Chondrocyte (in vitro differentiated cells): ENCODE results near the gene WDR91. TPM values are rescaled to one million over a fixed set of nuclear protein-coding genes. Genes with fewer than 3 reads are reported as not detected.
"Not testable (repeated sequence)": the region's sequence is repeated elsewhere in the genome, so short reads cannot be mapped to it uniquely, and the experiment has no call there.

Source experiments
- DNase-seq: peaks from one replicate; pipeline ENCODE4 v3.0.0; 2021; ENCODE audit warnings: mixed read lengths, low spot score
- H3K27ac Mint-ChIP-seq: one replicate; pipeline ENCODE4 v1.8.0; 2021; ENCODE audit warnings: mild to moderate bottlenecking, moderate library complexity, mixed read lengths; ENCODE audit not compliant: unreplicated experiment
- H3K27me3 Mint-ChIP-seq: 2 replicates; pipeline ENCODE4 v1.8.0; 2021; ENCODE audit warnings: low read depth, mixed read lengths
- H3K36me3 Mint-ChIP-seq: 2 replicates; pipeline ENCODE4 v1.8.0; 2021; ENCODE audit warnings: low read depth, mixed read lengths
- H3K4me1 Mint-ChIP-seq: 2 replicates; pipeline ENCODE4 v1.8.0; 2021; ENCODE audit warnings: low read depth, mild to moderate bottlenecking, mixed read lengths
- H3K4me3 Mint-ChIP-seq: one replicate; pipeline ENCODE4 v1.8.0; 2021; ENCODE audit warnings: mild to moderate bottlenecking, moderate library complexity, mixed read lengths; ENCODE audit not compliant: unreplicated experiment
- H3K9me3 Mint-ChIP-seq: 2 replicates; pipeline ENCODE4 v1.8.0; 2021; ENCODE audit warnings: low read depth, mixed read lengths
- CTCF ChIP-seq: fragments of 200-600 bp; sonication (generic); IDR thresholded peaks from 2 replicates; pipeline ENCODE4 v1.5.0; 2021; ENCODE audit warnings: antibody characterized with exemption, mild to moderate bottlenecking, moderate library complexity
- total RNA-seq: library from RNA; stranded (reverse); gene quantifications from 3 replicates; pipeline ENCODE4 v1.2.1, GENCODE V29; 2021

WDR91 gene
- total RNA-seq, 1 donor from 2014 or later: 10.6 TPM

GRCh38 chr7:135215698-135216097 lies 4.4 kb upstream of the WDR91 start:
- no peak overlapping the region for H3K27ac Mint-ChIP-seq
- H3K4me1 Mint-ChIP-seq: peaks cover 10% of the 10 kb centered on the region
- no peaks in the 10 kb centered on the region for H3K36me3 Mint-ChIP-seq
- TF ChIP-seq CTCF: no peak
- no peaks in the 10 kb centered on the region for H3K27me3 Mint-ChIP-seq
- H3K4me3 Mint-ChIP-seq: no peak overlapping the region
- H3K9me3 Mint-ChIP-seq: no peaks in the 10 kb centered on the region
- no peak for DNase-seq

- Mint-ChIP-seq H3K9me3 (no peaks in the 10 kb centered on the region), H3K4me1 (peaks cover 15% of the 10 kb centered on the region)
Measured at GRCh38 chr7:135215180-135215579, 3.9 kb upstream of the WDR91 start.

GRCh38 chr7:135213831-135214230 lies 2.5 kb upstream of the WDR91 start:
- Mint-ChIP-seq H3K27me3 (no peaks in the 10 kb centered on the region), H3K36me3 (no peaks in the 10 kb centered on the region), H3K27ac (no peak overlapping the region), H3K4me3 (no peak overlapping the region), H3K9me3 (no peaks in the 10 kb centered on the region), H3K4me1 (peaks cover 17% of the 10 kb centered on the region)
- no peak for TF ChIP-seq CTCF
- DNase-seq: no peak

More at GRCh38 chr7:135215180-135215579, 3.9 kb upstream of the WDR91 start:
- no peaks in the 10 kb centered on the region for H3K27me3 Mint-ChIP-seq
- H3K36me3 Mint-ChIP-seq: no peaks in the 10 kb centered on the region
- no peak for TF ChIP-seq CTCF
- no peak overlapping the region for H3K4me3 Mint-ChIP-seq
- DNase-seq: no peak
- no peak overlapping the region for H3K27ac Mint-ChIP-seq

- Mint-ChIP-seq H3K4me3 (peak overlapping the region; percentile 86), H3K27ac (peak overlapping the region; percentile 85), H3K4me1 (peaks cover 20% of the 10 kb centered on the region)
- not testable (repeated sequence) for H3K36me3 Mint-ChIP-seq, H3K9me3 Mint-ChIP-seq, DNase-seq, H3K27me3 Mint-ChIP-seq
Measured at GRCh38 chr7:135211946-135212685, 790 bp upstream of the WDR91 start.

GRCh38 chr7:135210888-135211178 lies 493 bp downstream of the WDR91 start:
- H3K9me3 Mint-ChIP-seq: no peaks in the 10 kb centered on the region
- peak overlapping the region; percentile 90 for H3K4me3 Mint-ChIP-seq
- no peaks in the 10 kb centered on the region for H3K27me3 Mint-ChIP-seq
- TF ChIP-seq CTCF: no peak
- peaks cover 2% of the 10 kb centered on the region for H3K36me3 Mint-ChIP-seq
- peaks cover 20% of the 10 kb centered on the region for H3K4me1 Mint-ChIP-seq
- no peak for DNase-seq
- peak overlapping the region; percentile 98 for H3K27ac Mint-ChIP-seq

GRCh38 chr7:135209225-135209834 lies 2.0 kb downstream of the WDR91 start:
- H3K4me1 Mint-ChIP-seq: peaks cover 20% of the 10 kb centered on the region
- H3K9me3 Mint-ChIP-seq: no peaks in the 10 kb centered on the region

More at GRCh38 chr7:135209225-135209834, 2.0 kb downstream of the WDR91 start:
- H3K27ac Mint-ChIP-seq: no peak overlapping the region
- no peak for TF ChIP-seq CTCF
- H3K27me3 Mint-ChIP-seq: no peaks in the 10 kb centered on the region
- H3K4me3 Mint-ChIP-seq: no peak overlapping the region
- DNase-seq: no peak
- peaks cover 8% of the 10 kb centered on the region for H3K36me3 Mint-ChIP-seq
